AG09319 (cell line): ENCODE measurements around the gene VSIG2.

Experiments
- DNase-seq: peaks from one replicate; pipeline ENCODE4 v3.0.0-alpha.2; 2010; ENCODE audit warnings: low read depth; ENCODE audit errors: extremely low read depth
- TF ChIP-seq, protein P1 (sequence below): IDR thresholded peaks from 2 replicates; pipeline ENCODE4 v1.5.1; 2011; ENCODE audit warnings: low read depth, mild to moderate bottlenecking, inconsistent platforms, low read length, moderate library complexity

Gene VSIG2

DNA sequence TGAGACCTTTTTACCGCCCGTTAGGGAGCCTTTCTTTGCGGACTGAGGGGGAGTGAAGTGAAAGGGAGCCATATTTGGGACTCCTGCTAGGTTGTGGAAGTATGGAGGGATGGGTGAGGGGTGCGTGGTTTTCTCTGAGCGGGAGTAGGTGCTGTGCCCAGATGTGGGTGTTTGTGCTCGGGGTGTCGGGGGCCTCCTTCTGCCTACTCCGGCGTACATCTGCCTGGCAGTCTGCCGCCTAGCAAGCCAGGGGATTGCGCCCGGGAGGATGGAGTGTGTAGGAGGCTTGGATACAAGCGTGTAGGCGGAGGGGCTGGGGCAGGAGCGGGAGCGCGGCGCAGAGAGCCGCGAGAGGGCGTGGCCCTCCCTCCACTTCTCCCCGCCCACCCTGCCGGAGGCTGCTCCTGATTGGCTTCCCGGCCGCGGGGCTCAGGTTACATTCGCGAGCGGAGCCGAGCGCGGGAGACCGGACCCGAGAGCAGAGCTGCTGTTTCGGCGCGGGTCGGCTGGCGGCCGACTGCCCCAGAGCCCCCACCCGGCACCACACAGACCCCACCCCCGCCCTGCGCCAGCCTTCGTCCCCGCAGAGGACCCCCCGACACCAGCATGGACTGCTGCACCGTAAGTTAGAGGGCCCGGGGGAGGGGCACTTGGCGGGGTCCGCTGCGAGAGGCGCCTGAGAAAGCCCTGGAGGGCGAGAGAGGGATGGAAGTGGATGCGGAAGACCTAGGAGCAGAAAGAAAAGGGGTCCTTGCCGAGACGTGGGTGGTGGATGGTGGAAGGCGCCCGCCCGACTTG lies 12.4 kb downstream of the VSIG2 start, which contains the start of gene NRGN:
Gene NRGN, plus strand, starts transcription at position 464 of the 798 bp plus-strand sequence. Its CDS starts 143 bp downstream, at position 607.
- TF ChIP-seq, protein P1, sequence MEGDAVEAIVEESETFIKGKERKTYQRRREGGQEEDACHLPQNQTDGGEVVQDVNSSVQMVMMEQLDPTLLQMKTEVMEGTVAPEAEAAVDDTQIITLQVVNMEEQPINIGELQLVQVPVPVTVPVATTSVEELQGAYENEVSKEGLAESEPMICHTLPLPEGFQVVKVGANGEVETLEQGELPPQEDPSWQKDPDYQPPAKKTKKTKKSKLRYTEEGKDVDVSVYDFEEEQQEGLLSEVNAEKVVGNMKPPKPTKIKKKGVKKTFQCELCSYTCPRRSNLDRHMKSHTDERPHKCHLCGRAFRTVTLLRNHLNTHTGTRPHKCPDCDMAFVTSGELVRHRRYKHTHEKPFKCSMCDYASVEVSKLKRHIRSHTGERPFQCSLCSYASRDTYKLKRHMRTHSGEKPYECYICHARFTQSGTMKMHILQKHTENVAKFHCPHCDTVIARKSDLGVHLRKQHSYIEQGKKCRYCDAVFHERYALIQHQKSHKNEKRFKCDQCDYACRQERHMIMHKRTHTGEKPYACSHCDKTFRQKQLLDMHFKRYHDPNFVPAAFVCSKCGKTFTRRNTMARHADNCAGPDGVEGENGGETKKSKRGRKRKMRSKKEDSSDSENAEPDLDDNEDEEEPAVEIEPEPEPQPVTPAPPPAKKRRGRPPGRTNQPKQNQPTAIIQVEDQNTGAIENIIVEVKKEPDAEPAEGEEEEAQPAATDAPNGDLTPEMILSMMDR, result no peak
- DNase-seq, result peak; percentile 49

DNA sequence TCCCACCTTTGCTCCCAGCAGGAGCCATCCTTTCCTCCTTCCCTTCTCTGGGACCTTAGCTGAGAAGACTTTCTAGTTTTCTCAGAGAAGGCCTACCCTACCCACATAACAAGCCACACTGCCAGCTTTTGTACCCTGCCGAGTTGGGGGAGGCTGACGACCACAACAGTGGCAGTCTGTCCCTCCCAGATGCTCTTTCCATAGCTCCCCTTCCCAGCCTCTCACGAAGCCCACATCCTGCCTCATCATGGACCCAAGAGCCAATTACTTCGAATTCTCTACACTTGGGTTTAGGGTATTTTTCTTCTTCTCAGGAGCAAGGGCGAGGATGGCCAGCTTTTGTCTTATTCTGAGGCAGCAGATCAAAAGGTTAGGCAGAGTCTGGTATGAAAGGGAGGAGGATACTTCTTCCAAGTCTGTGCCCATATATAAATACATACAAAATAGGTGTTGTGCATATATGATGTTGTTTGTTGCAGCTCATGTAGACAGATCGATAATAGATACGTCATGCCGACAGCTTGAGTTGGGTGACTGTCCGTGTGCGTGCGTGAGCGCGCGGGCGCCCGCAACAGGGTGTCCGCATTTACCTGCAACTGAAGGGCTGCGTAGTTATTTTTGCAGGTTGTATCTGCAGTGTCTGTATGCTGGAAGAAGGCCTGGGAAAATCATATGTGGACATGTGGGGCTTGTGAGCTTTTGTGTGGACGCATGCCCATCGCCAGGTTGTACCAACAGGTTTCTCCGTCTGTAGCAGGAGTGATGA lies 13.2 kb downstream of the VSIG2 start:
- TF ChIP-seq, protein P1, result no peak
- no peak for DNase-seq

DNA sequence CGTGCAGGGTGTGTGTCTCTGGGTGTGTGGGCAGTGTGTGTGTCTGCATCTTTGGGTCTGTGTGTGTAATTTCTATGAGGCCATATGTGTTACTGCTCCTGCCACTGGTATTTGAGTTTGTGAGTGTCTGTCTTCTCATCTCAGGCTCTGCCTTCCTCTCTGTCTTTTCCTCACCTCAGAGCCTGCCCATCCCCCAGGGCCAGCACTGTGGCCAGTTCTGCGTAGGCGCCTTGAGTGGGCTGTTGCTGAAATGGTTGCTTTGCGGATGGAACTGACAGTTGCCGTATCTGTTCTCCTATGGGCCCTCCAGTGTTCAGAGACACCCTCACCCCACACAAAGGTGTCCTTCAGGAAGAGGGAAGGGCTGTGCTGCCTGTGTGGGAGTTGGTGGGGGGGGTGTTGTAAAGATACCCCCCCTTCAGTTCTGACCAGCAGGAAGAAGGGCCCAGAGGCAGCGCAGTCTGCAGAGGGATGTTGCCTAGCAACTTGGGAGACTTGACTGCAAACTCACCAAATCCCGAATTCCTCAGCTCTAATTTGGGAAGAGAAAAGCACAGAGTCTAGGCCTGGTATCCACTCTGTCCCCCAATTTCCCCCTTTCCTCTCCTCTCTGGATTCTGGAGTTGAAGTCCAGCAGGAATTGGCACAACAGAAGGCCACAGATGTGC lies 14.3 kb downstream of the VSIG2 start:
- TF ChIP-seq, protein P1, result no peak
- DNase-seq, result no peak

DNA sequence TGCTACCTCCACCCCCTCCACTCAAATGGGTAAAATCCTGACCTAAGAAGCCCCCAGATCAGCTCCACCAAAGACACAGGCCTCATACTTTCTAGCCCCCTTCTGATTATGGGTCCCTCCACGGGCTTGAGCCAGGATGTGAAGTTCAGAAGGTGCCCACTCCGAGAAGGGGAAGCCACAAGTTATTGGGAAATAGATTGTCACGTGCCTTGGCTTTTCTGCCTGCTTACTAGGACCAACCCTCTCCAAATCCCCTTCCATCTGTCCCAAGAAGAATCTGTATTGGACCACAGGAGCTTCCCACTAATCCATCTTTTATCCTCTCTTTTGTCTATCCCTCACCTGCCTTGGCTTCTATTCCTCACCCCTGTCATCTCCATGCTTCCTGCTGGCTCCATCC lies 15.3 kb downstream of the VSIG2 start:
- TF ChIP-seq, protein P1, result no peak
- DNase-seq, result no peak

DNA sequence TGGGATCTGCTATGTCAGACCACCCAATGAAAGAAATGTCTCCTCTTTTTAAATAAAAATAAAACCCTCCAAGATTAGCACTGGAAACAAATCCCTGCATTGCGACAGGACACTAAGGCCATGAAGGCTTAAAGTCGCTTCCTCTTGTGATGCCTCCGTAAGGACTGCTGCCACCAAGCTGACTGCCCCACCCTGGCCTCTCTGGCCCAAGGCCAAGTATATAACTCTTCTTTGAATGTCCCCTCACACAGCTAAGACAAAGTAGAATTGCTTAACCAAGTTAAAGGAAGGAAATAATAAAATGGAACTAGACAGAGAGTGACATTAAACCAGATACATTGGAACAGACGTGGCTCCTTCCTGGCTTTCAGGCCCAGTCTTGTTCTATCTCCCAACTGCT lies 19.8 kb downstream of the VSIG2 start:
- TF ChIP-seq, protein P1, result no peak
- DNase-seq, result no peak

DNA sequence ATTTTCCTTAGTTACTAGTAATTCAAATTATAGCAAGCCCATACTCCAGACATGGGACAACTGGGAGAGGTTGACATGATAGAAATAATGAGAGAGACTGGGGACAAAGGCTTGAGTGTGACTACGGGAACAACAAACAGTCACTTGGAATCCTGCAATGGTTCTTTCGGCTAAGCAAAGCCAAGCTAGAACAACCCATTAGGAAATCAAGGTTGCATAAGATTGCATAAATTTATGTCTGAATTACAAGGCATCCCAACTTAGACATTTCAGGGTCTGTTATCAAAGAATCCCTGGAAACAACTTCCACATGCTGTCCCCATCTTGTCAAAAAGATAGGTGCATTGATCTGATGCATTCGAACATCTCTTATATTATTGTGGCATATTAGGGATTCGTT lies 22.5 kb downstream of the VSIG2 start:
- TF ChIP-seq, protein P1, result no peak
- DNase-seq, result no peak
